Left ventricle myocardium inferior (tissue), 1 donor: ENCODE results near the gene CBX4. TPM values are rescaled to one million over a fixed set of nuclear protein-coding genes. Genes with fewer than 3 reads are reported as not detected.

ENCODE experiments used
- DNase-seq: peaks from one replicate; pipeline ENCODE4 v3.0.0-alpha.2; 2020
- H3K27ac ChIP-seq: fragments of 200-600 bp; replicated peaks from 2 replicates; pipeline ENCODE4 v1.8.0; 2021
- H3K27me3 ChIP-seq: fragments of 200-600 bp; 2 replicates; pipeline ENCODE4 v1.8.0; 2021; ENCODE audit warnings: low read depth
- H3K36me3 ChIP-seq: fragments of 200-600 bp; 2 replicates; pipeline ENCODE4 v1.8.0; 2021
- H3K4me1 ChIP-seq: fragments of 200-600 bp; 2 replicates; pipeline ENCODE4 v1.8.0; 2021
- H3K4me3 ChIP-seq: fragments of 200-600 bp; 2 replicates; pipeline ENCODE4 v1.8.0; 2021; ENCODE audit warnings: mild to moderate bottlenecking, moderate library complexity
- H3K9me3 ChIP-seq: fragments of 200-600 bp; replicated peaks from 2 replicates; pipeline ENCODE4 v1.8.0; 2021
- CTCF ChIP-seq: fragments of 200-600 bp; IDR thresholded peaks from 2 replicates; pipeline ENCODE4 v1.8.0; 2021; ENCODE audit warnings: antibody characterized with exemption, mild to moderate bottlenecking, borderline replicate concordance
- intact Hi-C: fragments of 100-400 bp; cut with micrococcal nuclease; formaldehyde crosslinking; loops from one replicate; pipeline ENCODE4 v1.11.0; 2022
- total RNA-seq: library from RNA; stranded (reverse); fragmentation: NEBNext Ultra II Directional; extraction: Animal tissue kit (Norgen Biotek cat#: 25700); gene quantifications from one replicate; pipeline ENCODE4 v1.2.1, GENCODE V29; 2021
- donor health status: DM: no; HTN: yes; CAD: no; lungs with severe emphysema.

The CBX4 gene
- total RNA-seq, 1 donor from 2014 or later = 28.7 TPM

GRCh38 chr17:79798299-79799173 is 40.7 kb downstream of the CBX4 start:
- no peak for TF ChIP-seq CTCF
- no peak for DNase-seq
- H3K27ac ChIP-seq = no peak overlapping the region
- no peaks in the 10 kb centered on the region for H3K9me3 ChIP-seq
- peaks cover 67% of the 10 kb centered on the region for H3K4me1 ChIP-seq
- H3K4me3 ChIP-seq = peak overlapping the region; percentile 78
- peaks cover 70% of the 10 kb centered on the region for H3K27me3 ChIP-seq
- H3K36me3 ChIP-seq = peaks cover 10% of the 10 kb centered on the region
- intact Hi-C loops = no loop called here

- H3K27me3 ChIP-seq = peaks cover 70% of the 10 kb centered on the region
- H3K36me3 ChIP-seq = peaks cover 10% of the 10 kb centered on the region
- H3K4me1 ChIP-seq = peaks cover 66% of the 10 kb centered on the region
- no peak for DNase-seq
- peak overlapping the region; percentile 77 for H3K27ac ChIP-seq
- no peaks in the 10 kb centered on the region for H3K9me3 ChIP-seq
- no peak for TF ChIP-seq CTCF
- intact Hi-C loops = no loop called here
- H3K4me3 ChIP-seq = peak overlapping the region; percentile 78
Measured at GRCh38 chr17:79797492-79798298, 41.5 kb downstream of the CBX4 start.

- DNase-seq = peak; percentile 100
- Histone ChIP-seq H3K36me3 (peaks cover 10% of the 10 kb centered on the region), H3K27me3 (peaks cover 70% of the 10 kb centered on the region), H3K9me3 (no peaks in the 10 kb centered on the region), H3K4me1 (peaks cover 69% of the 10 kb centered on the region), H3K4me3 (peak within 1 kb of the TSS; percentile 78), H3K27ac (peak within 1 kb of the TSS; percentile 92)
- intact Hi-C loops = no loop called here
- peak; percentile 27 for TF ChIP-seq CTCF
Measured at GRCh38 chr17:79796763-79797491, 42.3 kb downstream of the CBX4 start, which contains the start of gene CBX8. Gene CBX8 (minus strand): TSS chr17:79797077. CDS start chr17:79796998, 79 bp downstream.

GRCh38 chr17:79796444-79796762 is 42.8 kb downstream of the CBX4 start:
- TF ChIP-seq CTCF = no peak
- intact Hi-C loops = no loop called here
- peaks cover 10% of the 10 kb centered on the region for H3K36me3 ChIP-seq
- H3K27me3 ChIP-seq = peaks cover 70% of the 10 kb centered on the region
- DNase-seq = no peak
- peaks cover 72% of the 10 kb centered on the region for H3K4me1 ChIP-seq
- H3K27ac ChIP-seq = peak overlapping the region; percentile 92
- no peaks in the 10 kb centered on the region for H3K9me3 ChIP-seq
- H3K4me3 ChIP-seq = peak overlapping the region; percentile 78

GRCh38 chr17:79795795-79796443 is 43.3 kb downstream of the CBX4 start:
- intact Hi-C loops = no loop called here
- no peak for TF ChIP-seq CTCF
- DNase-seq = no peak

More at GRCh38 chr17:79795795-79796443, 43.3 kb downstream of the CBX4 start:
- H3K36me3 ChIP-seq = peaks cover 10% of the 10 kb centered on the region
- H3K27me3 ChIP-seq = peaks cover 70% of the 10 kb centered on the region
- H3K9me3 ChIP-seq = no peaks in the 10 kb centered on the region
- H3K4me3 ChIP-seq = peak overlapping the region; percentile 78
- H3K27ac ChIP-seq = no peak overlapping the region
- peaks cover 72% of the 10 kb centered on the region for H3K4me1 ChIP-seq
